Measurements from ENCODE around the gene HOOK1.

GRCh38 chr1:59878370-59878769 lies 63.6 kb downstream of the HOOK1 start:
- no peak for TF ChIP-seq CTCF (IDR thresholded peaks at IDR 0.05)
- TF ChIP-seq POLR2A (IDR thresholded peaks at IDR 0.05), result no peak
